Measurements from ENCODE around the gene HSF5.
A peak's percentile ranks its signal among the peaks of the same experiment; 100 is the strongest.

DNA sequence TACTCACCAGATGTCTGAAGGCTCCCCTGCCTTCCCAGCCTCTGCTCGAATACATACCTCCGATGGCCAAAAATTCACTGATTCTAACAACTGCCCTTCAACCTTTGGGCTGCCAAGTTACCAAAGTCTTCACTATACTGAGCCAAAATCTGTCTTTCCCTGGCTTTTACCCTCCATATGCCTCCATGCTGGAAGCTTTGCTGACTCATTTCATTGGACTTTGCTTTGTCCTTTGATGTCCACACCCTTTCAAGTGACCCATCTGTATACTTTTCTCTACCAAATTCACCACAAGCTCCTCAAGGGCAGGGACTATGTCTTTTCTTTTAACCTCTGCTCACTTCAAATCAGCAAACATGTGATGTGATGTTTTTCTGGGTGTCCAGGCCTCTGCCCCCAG lies 47.2 kb upstream of the HSF5 start:
- TF ChIP-seq ISL2 (CRISPR knock-in tag; IDR thresholded peaks at IDR 0.05) (no peak), JUND (CRISPR knock-in tag; IDR thresholded peaks at IDR 0.05) (peak; percentile 81), MXI1 (IDR thresholded peaks at IDR 0.05; ENCODE audit: borderline replicate concordance, low read depth, low read length) (no peak), CTCF (CRISPR knock-in tag; IDR thresholded peaks at IDR 0.05) (no peak)

Data from HepG2 (cell line).